MM.1S (cell line): ENCODE data around the gene UBE2E3.

Experiments used
- DNase-seq: peaks from one replicate; pipeline ENCODE4 v3.0.0-alpha.2; 2015
- H2AFZ ChIP-seq: fragments of 300-600 bp; sonication (generic); 2 replicates; pipeline ENCODE4 v1.6.0; 2016; ENCODE audit warnings: antibody characterized with exemption, low read length
- H3F3A ChIP-seq: fragments of 300-600 bp; sonication (generic); 2 replicates; pipeline ENCODE4 v1.6.1; 2016; ENCODE audit warnings: mild to moderate bottlenecking, antibody characterized with exemption, low read length, moderate library complexity, mixed read lengths; ENCODE audit not compliant: insufficient read depth
- H3K27ac ChIP-seq: fragments of 300-600 bp; sonication (generic); 2 replicates; pipeline ENCODE4 v1.5.1; 2016; ENCODE audit warnings: mild to moderate bottlenecking, low read length
- H3K27me3 ChIP-seq: fragments of 300-600 bp; sonication (generic); replicated peaks from 2 replicates; pipeline ENCODE4 v1.6.0; 2016; ENCODE audit warnings: low read length; ENCODE audit not compliant: insufficient read depth
- H3K36me3 ChIP-seq: fragments of 300-600 bp; sonication (generic); replicated peaks from 2 replicates; pipeline ENCODE4 v1.6.1; 2016; ENCODE audit warnings: mild to moderate bottlenecking, low read length, mixed read lengths; ENCODE audit not compliant: insufficient read depth
- H3K4me1 ChIP-seq: fragments of 300-600 bp; sonication (generic); 2 replicates; pipeline ENCODE4 v1.6.1; 2016; ENCODE audit warnings: low read length, mixed read lengths
- H3K4me2 ChIP-seq: fragments of 300-600 bp; sonication (generic); 2 replicates; pipeline ENCODE4 v1.6.0; 2016; ENCODE audit warnings: low read depth, low read length
- H3K4me3 ChIP-seq: fragments of 300-600 bp; sonication (generic); 2 replicates; pipeline ENCODE4 v1.5.1; 2016; ENCODE audit warnings: low read length, mixed read lengths
- H3K79me2 ChIP-seq: fragments of 300-600 bp; sonication (generic); 2 replicates; pipeline ENCODE4 v1.6.1; 2016; ENCODE audit warnings: mixed run types, low read length, mixed read lengths
- H3K9ac ChIP-seq: fragments of 300-600 bp; sonication (generic); 2 replicates; pipeline ENCODE4 v1.6.1; 2016; ENCODE audit warnings: low read length, mixed read lengths
- H3K9me2 ChIP-seq: fragments of 300-600 bp; sonication (generic); replicated peaks from 2 replicates; pipeline ENCODE4 v1.6.1; 2016; ENCODE audit warnings: mild to moderate bottlenecking, low read length, mixed read lengths; ENCODE audit not compliant: insufficient read depth
- H3K9me3 ChIP-seq: fragments of 300-600 bp; sonication (generic); replicated peaks from 2 replicates; pipeline ENCODE4 v1.6.1; 2016; ENCODE audit warnings: mild to moderate bottlenecking, low read length, mixed read lengths; ENCODE audit not compliant: insufficient read depth
- H4K20me1 ChIP-seq: fragments of 300-600 bp; sonication (generic); 2 replicates; pipeline ENCODE4 v1.6.1; 2016; ENCODE audit warnings: mild to moderate bottlenecking, low read length, moderate library complexity, mixed read lengths; ENCODE audit not compliant: insufficient read depth
- CTCF ChIP-seq: fragments of 300-600 bp; sonication (generic); IDR thresholded peaks from 2 replicates; pipeline ENCODE4 v1.5.1; 2016; ENCODE audit warnings: antibody characterized with exemption, low read length, mixed read lengths
- EZH2 ChIP-seq: fragments of 300-600 bp; sonication (generic); optimal IDR thresholded peaks from 2 replicates; pipeline ENCODE3; 2017; ENCODE audit warnings: low read depth, mild to moderate bottlenecking, antibody characterized with exemption, low read length, mixed read lengths
- EZH2phosphoT487 ChIP-seq: fragments of 300-600 bp; sonication (generic); IDR thresholded peaks from 2 replicates; pipeline ENCODE4 v1.6.1; 2018; ENCODE audit warnings: antibody characterized with exemption, low read length

Gene UBE2E3

GRCh38 chr2:181106789-181107627, 126.6 kb downstream of the UBE2E3 start:
- Histone ChIP-seq H3K9ac (no peak overlapping the region), H3K9me2 (no peaks in the 10 kb centered on the region)

GRCh38 chr2:181107628-181107945, 127.2 kb downstream of the UBE2E3 start:
- Histone ChIP-seq H3K4me3 (no peak overlapping the region), H3K9me2 (no peaks in the 10 kb centered on the region), H4K20me1 (no peaks in the 10 kb centered on the region), H3K27me3 (no peaks in the 10 kb centered on the region), H3K36me3 (no peaks in the 10 kb centered on the region), H3K9me3 (no peaks in the 10 kb centered on the region), H3K27ac (no peak overlapping the region), H3K4me1 (0 out of 2 replicates have a peak, but pooled peaks cover 5% of the 10 kb centered on the region), H2AFZ (peak overlapping the region; percentile 8; the same call in 1 of the 2 replicates), H3K9ac (no peak overlapping the region), H3F3A (no peaks in the 10 kb centered on the region), H3K79me2 (no peaks in the 10 kb centered on the region), H3K4me2 (no peak overlapping the region)
- no peak for DNase-seq
- TF ChIP-seq EZH2 (no peak), EZH2phosphoT487 (no peak), CTCF (no peak)

More at GRCh38 chr2:181106789-181107627, 126.6 kb downstream of the UBE2E3 start:
- Histone ChIP-seq H3K36me3 (no peaks in the 10 kb centered on the region), H3K4me3 (no peak overlapping the region), H3F3A (no peaks in the 10 kb centered on the region), H2AFZ (peak overlapping the region; percentile 8; the same call in 1 of the 2 replicates), H4K20me1 (no peaks in the 10 kb centered on the region), H3K9me3 (no peaks in the 10 kb centered on the region), H3K4me2 (no peak overlapping the region), H3K27me3 (no peaks in the 10 kb centered on the region), H3K27ac (no peak overlapping the region), H3K4me1 (0 out of 2 replicates have a peak, but pooled peaks cover 5% of the 10 kb centered on the region), H3K79me2 (no peaks in the 10 kb centered on the region)
- DNase-seq, result peak; percentile 43
- TF ChIP-seq CTCF (no peak), EZH2 (no peak), EZH2phosphoT487 (no peak)

- H2AFZ ChIP-seq, result no peak overlapping the region
- H3F3A ChIP-seq, result no peaks in the 10 kb centered on the region
- H3K27me3 ChIP-seq, result no peaks in the 10 kb centered on the region
- H3K9me2 ChIP-seq, result no peaks in the 10 kb centered on the region
- H3K4me1 ChIP-seq, result 0 out of 2 replicates have a peak, but pooled peaks cover 5% of the 10 kb centered on the region
- DNase-seq, result no peak
- TF ChIP-seq CTCF, result no peak
- TF ChIP-seq EZH2, result no peak
- no peak overlapping the region for H3K4me2 ChIP-seq
- no peaks in the 10 kb centered on the region for H4K20me1 ChIP-seq
- no peak overlapping the region for H3K27ac ChIP-seq
- no peak overlapping the region for H3K4me3 ChIP-seq
- no peaks in the 10 kb centered on the region for H3K79me2 ChIP-seq
- no peak overlapping the region for H3K9ac ChIP-seq
- no peaks in the 10 kb centered on the region for H3K36me3 ChIP-seq
- no peaks in the 10 kb centered on the region for H3K9me3 ChIP-seq
These were observed 130.7 kb downstream of the UBE2E3 start for GRCh38 chr2:181111059-181111458.
